AG08395 (cell line): Measurements from ENCODE around the gene RAP1B.
A peak's percentile ranks its signal among the peaks of the same experiment; 100 is the strongest.

Source experiments
- DNase-seq: peaks from one replicate; pipeline ENCODE4 v3.0.0; 2012; ENCODE audit warnings: mixed read lengths, low spot score

The RAP1B gene

DNA sequence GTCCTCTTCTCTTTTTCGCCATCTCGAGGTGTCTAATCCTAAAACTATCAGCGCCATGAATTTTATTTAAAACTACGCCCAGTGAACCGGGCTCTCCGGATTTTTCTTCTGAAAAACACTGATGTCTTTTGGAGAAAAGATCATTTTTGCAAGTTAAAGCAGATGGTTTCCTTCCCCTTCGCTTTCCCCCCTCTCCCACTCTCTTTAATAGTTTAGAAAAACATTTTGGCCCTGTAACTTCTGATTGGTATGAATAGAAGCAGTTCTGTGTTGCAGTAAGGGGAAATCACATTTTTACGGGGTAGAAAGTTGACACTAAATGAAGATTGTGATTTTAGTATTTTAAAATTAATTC lies 1.1 kb downstream of the RAP1B start:
- DNase-seq = no peak

DNA sequence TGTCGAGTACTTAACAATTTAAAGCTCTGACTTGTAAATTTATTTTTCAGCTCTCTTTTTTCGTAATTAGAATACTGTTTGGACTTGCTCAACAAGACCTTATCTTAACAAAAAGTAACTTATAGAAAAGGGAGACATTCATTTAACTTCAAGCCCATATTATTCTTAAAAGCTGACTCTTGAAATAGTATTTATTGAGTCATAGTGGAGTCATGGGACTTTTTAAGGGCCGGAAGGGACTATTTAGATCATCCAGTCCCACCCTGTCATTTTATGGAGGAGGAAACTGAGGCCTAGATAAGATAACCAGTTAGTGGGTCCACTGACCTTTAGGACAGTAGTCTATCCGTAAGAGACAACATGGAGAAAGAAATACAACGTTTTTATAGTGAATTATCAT lies 1.5 kb downstream of the RAP1B start:
- DNase-seq = no peak

DNA sequence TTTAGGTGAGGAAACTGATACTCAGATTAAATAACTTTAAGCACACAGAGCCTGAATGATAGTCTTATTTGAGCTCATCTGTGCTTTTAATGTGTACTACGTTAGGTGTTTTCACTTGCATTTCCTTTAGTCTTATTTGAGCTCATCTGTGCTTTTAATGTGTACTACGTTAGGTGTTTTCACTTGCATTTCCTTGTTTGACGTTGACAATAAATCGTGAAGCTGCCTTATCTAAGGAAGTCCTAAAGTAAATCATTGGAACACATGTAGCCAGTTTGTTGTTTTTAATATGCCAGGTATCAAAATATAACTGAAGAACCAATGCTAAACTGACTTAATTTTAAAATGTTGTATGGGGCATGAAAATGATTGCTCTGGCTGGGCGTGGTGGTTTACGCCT lies 2.0 kb downstream of the RAP1B start:
- DNase-seq = no peak

DNA sequence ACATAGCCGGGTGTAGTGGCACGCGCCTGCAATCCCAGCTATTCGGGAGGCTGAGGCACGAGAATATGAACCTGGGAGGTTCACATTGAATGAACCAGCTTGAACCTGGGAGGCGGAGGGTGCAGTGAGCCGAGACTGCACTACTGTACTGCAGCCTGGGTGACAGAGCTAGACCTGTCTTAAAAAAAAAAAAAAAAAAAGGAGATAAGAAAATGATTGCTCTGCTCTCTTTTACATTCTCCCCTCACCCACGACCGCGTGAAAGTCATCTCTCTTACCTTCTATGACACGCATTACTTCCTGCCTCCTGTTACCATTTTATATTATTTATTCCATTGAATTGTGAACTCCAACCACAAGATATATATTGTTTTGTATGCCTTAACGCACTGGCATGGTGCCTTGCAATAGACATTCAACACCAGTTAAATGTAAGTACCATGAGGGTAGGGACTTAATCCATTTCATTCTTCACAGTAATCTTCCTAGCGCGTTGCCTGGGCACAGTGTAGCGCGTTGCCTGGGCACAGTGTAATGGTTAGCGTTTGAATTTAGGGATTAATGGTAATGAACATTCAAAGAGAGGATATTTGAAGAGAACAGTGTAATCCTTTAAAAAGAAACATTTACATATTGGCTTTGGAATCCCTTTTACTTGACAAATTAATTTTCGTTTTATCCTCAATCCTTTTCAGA lies 2.7 kb downstream of the RAP1B start:
- no peak for DNase-seq

DNA sequence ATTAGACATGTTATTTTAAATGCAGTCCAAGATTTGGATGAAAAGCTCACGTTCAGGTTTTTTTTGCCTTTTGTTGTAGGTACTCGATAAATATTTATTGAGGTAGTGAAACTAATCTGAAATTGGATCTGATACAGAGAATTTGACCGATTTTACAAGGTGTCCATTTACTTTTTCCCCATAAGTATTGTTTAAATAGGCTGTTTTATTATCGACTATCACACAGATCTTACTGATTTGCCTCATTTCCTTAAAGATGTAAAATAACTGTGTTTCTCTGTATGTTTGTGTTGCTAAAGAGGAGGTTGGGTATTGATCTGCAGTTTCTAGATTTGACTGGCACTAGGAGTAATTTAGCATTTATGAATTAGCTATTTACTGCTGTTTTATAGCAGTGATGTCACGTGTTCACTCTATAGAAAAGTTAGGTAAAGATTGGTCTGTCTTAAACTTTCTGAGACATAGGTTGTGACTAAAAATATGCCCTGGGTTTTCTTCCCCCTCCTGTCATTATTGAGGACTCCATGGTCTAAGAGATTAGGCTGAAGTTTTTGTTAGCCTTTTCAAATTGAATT lies 3.5 kb downstream of the RAP1B start:
- no peak for DNase-seq

DNA sequence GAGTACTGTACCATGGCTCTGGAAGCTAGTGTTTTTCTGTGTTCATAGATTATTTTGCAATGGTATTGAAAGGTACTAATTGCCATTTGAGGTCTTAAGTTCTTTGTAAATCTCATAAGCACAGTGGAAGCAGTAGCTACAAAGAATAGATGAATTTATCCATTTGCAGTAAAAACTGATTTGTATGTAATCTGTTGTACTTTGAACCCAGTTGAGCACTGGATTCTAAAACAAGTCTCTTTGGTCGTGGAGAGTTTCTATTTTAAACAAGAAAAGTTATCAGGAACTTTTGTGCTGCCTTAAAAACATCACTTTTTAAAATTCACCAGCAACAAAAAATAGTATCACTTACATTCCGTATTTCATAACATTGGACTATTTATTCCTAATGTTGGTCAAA lies 4.1 kb downstream of the RAP1B start:
- no peak for DNase-seq

DNA sequence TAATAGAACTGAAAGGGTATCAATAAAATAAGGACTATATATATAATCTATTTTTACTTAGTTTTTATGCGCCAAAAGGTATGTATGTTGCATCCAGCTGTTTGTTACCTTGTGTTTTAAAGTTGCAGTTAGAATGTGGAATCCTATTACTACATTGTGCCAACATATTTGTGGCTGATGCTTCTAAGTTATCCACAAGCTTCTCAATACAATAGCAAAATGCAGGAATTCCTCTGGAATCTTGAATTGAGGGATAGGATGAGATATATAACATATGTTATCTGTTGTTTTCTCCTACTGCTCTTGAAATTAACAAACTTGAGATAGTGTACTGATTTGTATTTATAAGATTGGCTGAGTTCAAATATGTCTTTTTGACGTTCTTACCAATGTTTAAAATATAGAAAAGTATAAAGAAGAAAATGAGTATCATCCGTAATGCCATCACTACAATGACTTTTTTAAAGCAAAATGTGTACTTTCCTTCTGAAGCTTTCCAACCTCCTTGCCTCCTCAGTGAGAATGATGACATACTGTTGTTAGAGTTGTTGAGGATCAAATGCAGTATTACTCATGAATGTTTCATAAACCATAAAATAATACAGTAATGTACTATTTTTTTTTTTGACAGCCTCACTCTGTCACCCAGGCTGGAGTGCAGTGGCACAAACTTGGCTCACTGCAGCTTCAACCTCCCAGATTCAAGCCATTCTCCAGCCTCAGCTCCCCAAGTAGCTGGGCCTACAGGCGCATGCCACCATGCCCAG lies 6.6 kb downstream of the RAP1B start:
- DNase-seq = peak; percentile 26

DNA sequence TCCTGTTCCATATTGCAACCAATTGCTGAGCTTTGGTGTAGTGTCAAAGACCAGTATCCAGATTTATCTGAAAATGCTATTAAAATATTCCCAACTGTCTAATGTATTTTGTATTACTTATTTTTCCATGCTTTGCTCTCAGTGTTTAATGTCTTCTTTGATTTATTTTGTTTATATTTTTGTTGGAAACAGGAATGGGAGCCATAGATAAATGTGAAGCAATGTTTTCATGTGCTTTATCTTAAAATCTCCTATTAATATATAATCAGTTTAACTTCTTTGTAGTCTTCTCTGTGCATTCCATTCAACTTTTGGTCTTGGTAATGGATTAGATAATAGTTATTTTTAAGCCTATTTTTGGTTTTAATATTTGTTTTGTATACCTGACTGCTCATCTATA lies 8.8 kb downstream of the RAP1B start:
- no peak for DNase-seq

DNA sequence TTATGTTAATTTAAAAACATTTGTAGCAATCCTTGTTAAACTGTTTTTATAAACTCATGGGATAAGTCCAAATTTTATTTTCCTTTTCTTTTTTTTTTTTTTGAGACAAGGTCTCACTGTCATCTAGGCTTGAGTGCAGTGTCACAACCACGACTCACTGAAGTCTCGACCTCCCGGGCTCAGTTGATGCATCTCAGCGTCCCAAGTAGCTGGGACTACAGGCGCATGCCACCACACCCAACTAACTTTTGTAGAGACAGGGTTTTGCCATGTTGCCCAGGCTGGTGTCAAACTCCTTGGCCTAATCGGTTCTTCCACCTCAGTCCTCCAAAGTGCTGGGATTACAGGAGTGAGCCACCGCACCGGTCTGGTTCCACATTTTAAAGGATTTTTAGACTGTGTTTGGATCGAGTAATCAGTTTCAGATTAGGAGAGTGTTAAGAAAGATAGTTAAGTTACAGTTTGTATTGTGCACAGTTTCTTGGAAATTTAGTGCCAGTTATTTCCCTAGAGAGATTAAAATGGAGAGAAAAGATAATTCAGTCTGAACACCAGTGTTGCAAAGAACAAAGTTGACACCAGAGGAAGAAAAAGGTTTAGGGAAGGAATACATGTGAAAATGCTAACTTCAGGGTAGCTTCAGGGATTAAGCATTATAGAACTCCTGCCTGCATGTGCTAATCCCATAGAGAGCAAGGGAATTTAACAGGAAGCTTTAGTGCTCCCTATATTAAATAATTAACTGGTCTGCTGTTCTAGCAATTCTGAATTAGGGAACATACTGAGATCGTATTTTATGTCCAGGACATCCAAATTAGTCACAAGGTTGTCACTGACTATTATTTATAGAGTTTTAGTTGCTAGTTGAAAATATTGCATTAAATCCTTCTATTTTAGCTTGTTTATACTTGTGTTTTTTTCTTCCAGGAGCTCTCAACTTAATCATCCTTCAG lies 10.1 kb downstream of the RAP1B start:
- DNase-seq = no peak

DNA sequence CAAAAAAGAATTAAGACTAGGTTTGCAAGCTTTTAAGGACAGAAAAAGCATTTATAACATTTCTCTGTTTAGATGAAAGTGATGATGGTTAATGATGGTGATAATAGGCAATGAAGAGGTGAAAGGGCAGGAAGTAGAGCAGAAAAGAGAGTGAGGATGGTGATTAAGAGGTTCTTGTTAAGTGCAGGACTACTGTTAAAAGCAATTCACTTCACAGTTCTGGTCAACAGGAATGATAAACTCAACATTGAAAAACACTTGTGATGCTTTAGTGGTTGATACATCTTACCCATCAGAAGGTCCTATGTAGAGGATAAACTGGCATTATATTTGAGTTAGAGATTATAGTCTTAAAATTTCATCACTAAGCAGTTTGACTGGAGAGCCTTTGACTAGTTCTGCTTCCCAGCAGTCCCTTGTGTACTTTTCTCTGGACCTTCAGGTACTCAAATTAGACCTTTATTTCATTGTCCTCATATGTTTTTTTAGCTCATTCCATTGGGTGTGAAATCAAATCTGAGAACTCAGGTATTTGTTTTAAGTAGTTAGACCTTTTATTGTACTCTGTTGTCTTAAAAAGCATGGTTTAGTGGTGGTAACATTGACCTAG lies 10.9 kb downstream of the RAP1B start:
- DNase-seq = no peak

DNA sequence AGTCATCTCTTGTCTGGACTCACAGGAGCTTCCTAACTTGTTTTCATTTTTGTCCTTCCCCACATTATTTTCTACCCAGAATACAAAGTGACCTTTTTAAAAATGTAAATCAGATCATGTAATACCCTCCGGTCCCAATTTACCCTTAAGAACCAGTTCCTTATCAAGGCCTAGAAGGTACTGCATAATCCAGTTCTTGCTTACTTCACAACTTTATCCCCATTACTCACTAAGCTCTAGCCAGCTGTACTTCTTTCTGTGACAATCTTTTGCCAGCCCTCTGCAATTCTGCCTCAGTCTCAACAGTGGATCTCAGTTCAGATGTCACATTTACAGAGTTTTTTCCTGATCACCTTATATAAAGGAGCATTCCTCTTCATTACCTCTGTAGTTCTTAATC lies 11.6 kb downstream of the RAP1B start:
- no peak for DNase-seq

DNA sequence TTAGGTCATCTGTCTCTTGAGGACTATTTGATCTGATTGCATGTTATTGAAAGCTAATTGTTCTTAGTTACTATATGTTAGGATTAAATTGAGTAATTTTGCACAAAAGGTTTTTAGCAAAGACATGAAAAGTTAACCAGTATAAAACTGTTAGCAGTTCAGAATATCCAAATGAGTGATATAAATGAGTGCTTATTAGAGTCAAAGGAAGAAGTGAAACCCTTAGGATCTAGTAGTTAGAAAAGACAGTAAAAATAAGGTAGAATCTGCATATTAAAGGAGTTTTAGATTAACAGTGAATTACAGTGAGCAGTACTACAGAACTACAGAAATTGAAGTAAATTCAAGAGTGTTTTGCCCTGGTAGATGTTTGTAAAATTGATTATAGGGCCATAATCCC lies 12.4 kb downstream of the RAP1B start:
- no peak for DNase-seq

DNA sequence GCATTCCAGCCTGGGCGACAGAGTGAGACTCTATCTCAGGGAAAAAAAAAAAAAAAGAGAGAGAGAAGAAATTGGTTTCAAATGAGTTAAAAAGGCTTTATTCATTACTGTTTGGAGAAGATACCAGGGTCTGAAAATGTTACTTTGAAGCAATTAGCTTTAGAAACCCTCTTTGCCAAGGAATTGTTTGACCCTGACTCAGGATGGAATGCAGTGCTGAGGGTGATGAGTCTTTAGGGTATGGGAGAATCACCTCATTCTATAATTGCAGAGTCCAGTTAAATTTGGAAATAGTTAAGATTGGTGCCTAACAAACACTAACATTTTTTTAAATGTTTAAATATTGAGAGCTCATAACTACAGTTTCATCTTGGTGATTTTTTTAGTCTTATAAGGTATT lies 13.3 kb downstream of the RAP1B start:
- DNase-seq = peak; percentile 72

DNA sequence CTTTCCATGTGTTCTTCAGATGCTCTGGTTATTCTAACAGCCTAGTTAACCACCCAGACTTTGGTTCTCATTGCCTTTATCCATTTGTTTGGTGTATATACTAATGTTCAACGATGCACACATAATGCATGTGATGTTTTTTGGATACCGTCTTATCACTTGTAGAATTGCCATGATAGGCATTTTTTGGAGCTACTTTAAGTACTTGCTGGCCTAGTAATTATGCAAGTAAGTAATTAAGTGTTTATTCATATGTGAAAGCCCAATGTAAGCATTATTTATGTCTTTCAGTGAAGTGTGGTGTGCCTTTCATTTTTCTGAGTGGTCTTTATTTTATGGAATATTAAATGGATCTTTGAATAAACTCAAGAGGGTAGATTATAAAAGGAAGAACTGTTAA lies 14.2 kb downstream of the RAP1B start:
- DNase-seq = no peak

DNA sequence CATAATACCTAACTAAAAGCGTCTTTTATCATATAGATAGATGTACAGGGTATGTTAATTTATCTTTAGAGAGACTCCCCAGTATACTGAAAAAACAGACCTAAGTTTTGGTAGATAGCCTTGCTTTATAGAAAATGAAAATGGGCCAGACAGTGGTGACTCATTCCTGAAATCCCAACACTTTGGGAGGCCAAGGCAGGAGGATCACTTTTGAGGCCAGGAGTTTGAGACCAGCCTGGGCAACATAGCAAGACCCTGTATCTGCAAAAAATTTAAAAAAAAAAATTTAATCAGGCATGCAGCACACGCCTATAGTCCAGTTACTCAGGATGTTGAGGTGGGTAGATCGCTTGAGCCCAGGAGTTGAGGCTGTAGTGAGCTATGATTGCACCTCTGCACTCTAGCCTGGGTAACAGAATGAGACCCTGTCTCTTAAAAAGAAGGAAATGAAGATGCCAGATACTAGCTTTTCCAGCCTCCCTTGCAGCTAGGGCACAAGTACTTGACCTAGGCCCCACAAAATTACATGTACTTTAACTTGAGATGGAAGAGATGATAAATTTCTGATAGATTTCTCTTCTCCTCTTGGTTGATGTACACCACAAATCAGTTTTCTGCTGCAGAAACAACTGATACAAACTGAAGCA lies 17.1 kb downstream of the RAP1B start:
- no peak for DNase-seq

DNA sequence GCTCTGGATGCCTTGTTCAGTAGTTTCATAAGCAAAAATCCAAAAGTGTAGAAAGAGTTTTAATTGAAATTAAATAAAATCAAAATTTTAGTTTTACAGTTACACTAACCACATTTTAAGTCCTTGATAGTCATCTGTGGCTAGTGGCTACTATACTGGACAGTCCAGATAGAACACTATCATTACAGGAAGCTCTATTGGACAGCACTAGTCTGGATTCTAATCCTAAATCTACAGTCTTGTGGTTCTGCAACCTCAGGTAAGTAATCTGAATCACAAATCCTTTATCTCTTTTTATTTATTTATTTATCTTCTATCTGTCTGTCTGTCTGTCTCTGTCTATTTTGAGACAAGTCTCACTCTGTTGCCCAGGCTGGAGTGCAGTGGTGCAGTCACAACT lies 18.0 kb downstream of the RAP1B start:
- DNase-seq = no peak

DNA sequence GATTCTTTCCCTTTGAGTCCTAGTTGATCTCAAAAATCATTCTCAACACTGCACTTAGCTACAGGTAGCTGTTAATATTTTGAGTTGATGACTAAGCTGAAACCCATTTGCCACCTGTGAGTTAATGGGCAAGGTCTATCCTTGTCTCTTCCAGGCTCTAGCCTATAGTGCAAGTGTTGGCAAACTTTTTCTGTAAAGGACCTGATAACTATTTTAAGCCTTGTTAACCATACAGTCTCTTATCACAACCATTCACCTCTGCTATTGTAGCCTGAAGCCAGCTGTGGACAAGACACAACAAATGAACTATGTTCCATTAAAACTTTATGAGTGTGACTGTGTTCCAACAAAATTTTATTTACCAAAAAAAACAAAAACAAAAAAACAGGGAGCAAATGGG lies 19.4 kb downstream of the RAP1B start:
- no peak for DNase-seq

DNA sequence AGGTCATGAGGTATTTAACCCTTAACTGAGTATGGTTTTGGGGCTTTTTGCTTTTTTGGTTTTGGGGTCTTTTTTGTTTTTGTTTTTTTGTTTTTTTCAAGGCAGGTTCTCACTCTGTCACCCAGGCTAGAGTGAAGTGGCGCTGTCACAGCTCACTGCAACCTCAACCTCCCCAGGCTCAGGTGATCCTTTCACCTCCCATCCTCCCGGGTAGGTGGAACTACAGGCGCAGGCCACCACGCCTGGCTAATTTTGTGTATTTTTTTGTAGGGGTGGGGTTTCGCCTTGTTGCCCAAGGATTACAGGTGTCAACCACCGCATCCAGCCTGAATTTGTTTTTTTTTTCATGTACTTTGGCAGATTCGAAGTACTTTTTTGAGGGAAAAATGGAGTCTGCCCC lies 19.9 kb downstream of the RAP1B start:
- no peak for DNase-seq

DNA sequence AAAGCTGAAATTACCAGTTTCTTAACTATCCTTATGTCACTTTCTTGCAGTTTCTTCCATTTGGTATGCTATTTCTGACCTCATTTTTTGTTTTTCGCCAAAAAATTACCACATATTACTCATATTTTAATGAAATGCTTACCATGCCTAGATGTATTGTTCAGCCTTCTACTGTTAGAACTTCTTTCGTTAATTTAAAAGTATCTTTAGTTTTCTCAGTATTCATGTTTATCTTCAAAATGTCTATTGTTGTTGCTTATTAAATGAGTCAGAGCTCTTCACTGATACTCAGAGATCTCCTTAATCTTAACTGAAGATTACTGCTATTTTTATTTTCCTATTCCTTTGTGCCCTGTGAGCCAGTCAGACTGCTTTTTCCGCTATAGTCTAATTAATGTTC lies 20.5 kb downstream of the RAP1B start:
- peak; percentile 10 for DNase-seq

DNA sequence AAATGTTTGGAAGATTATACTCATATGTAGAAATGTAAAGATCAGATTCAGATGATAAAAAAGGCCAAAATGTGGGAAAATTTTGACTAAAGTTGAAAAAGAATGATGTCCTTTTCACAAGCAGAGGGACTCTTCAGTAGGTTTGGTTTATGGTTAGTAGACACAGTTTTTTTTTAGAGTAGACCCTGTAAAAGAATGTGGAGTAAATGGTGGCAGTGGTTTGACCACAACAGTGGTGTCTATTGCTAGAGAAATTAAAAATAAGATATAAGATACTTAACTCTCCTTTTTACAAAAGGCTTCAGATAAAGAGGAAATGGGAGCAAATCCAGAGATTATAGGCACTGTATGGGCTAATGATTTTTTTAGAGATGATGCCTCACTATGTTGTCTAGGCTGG lies 21.8 kb downstream of the RAP1B start:
- DNase-seq = no peak
